ENCODE measurements around the gene PRRT1B. TPM values are rescaled to one million over a fixed set of nuclear protein-coding genes. Genes with fewer than 3 reads are reported as not detected.

Gene PRRT1B
- total and polyA plus RNA-seq, 9 of the 15 experiments (the other 6 are each of a cell fraction or from before 2014, with no cell fraction given): not detected

DNA sequence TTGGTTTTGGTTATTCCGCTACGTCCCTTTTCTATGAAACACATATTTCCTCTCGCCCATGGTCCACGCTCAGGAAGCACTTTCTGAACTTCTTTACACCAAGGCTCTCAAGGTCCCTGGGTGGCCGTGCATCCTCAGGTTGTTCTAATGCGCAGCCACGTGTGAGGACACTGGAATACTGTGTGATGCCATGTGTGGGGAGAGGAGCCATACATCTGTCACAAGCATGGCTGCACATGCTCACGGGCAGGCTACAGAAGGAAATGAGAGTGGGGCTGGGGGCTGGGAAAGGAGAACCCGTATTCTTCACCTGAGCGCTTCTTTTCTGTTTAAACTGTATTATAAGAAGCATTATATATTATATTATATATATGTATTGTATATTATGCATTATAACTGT, 36.7 kb downstream of the PRRT1B start:
- Histone ChIP-seq H3K9me1 (ENCODE audit: control insufficient read depth, insufficient read depth, low read length) (no peaks in the 10 kb centered on the region), H2AFZ (ENCODE audit: low read depth, low read length) (no peak overlapping the region), H3K27ac (ENCODE audit: extremely low read depth, low read depth, low read length) (no peak overlapping the region), H3K9me3 (replicated peaks; ENCODE audit: control insufficient read depth, insufficient read depth, low read depth, low read length) (no peaks in the 10 kb centered on the region), H4K20me1 (replicated peaks; ENCODE audit: control insufficient read depth, insufficient read depth, low read length) (no peaks in the 10 kb centered on the region), H3K79me2 (ENCODE audit: control insufficient read depth, insufficient read depth, low read length) (no peaks in the 10 kb centered on the region), H3K36me3 (ENCODE audit: control insufficient read depth, insufficient read depth, low read length) (peaks cover 38% of the 10 kb centered on the region; the same call in 2 of the 3 replicates), H3K4me1 (replicated peaks in 1 of 2; ENCODE audit: control insufficient read depth in 2 of 2, insufficient read depth in 2 of 2, low read length in 2 of 2) (peaks cover 0 to 9% of the 10 kb centered on the region in 2 experiments; a peak in 1 of 5 replicates), H3K9ac (ENCODE audit: insufficient read depth in 1 of 2, low read depth in 2 of 2, low read length in 2 of 2) (no peak overlapping the region), H3K4me2 (ENCODE audit: insufficient read depth, low read length) (no peak overlapping the region), H3K27me3 (ENCODE audit: control insufficient read depth in 2 of 2, insufficient read depth in 2 of 2, low read length in 2 of 2) (no peaks in the 10 kb centered on the region), H3K4me3 (no peak overlapping the region)
- in situ Hi-C loops (cut with MboI) (no loop called here), intact Hi-C loops (cut with micrococcal nuclease) (no loop called here)
- no TSS peak for BruUV-seq (replicated peaks)
- ATAC-seq: no peak
- DNase-seq (ENCODE audit: extremely low read depth in 1 of 4, low spot score in 3 of 4): no peak
- TF ChIP-seq ZNF766 (CRISPR knock-in tag; conservative IDR thresholded peaks at IDR 0.05) (no peak), ZNF780A (CRISPR knock-in tag; IDR thresholded peaks at IDR 0.05) (no peak), STAT5A (IDR thresholded peaks at IDR 0.05; ENCODE audit: borderline replicate concordance, low read length) (no peak), NFYB (IDR thresholded peaks at IDR 0.05; ENCODE audit: extremely low read depth, insufficient read length) (no peak), CBX1 (IDR thresholded peaks at IDR 0.05; ENCODE audit: low read depth) (no peak), ARID1B (IDR thresholded peaks at IDR 0.05) (no peak), ZNF384 (IDR thresholded peaks at IDR 0.05; ENCODE audit: low read depth, low read length) (no peak), SPI1 (IDR thresholded peaks at IDR 0.05; ENCODE audit: borderline replicate concordance, low read depth, low read length) (no peak), TCF7L2 (IDR thresholded peaks at IDR 0.05; ENCODE audit: low read depth, low read length) (no peak), FOXJ3 (CRISPR knock-in tag; IDR thresholded peaks at IDR 0.05) (no peak), ZNF175 (CRISPR knock-in tag; IDR thresholded peaks at IDR 0.05; ENCODE audit: low read depth) (no peak), HDAC8 (tag; IDR thresholded peaks at IDR 0.05) (no peak), EGR1 (conservative IDR thresholded peaks at IDR 0.05) (no peak), ZNF324 (CRISPR knock-in tag; IDR thresholded peaks at IDR 0.05) (no peak), RFX5 (IDR thresholded peaks at IDR 0.05; ENCODE audit: low read depth, low read length) (no peak), TGIF2 (CRISPR knock-in tag; IDR thresholded peaks at IDR 0.05) (no peak), KDM5B (IDR thresholded peaks at IDR 0.05; ENCODE audit: insufficient replicate concordance, low read depth, low read length) (no peak)
- TF ChIP-seq, protein P1, sequence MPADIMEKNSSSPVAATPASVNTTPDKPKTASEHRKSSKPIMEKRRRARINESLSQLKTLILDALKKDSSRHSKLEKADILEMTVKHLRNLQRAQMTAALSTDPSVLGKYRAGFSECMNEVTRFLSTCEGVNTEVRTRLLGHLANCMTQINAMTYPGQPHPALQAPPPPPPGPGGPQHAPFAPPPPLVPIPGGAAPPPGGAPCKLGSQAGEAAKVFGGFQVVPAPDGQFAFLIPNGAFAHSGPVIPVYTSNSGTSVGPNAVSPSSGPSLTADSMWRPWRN (IDR thresholded peaks at IDR 0.05; ENCODE audit: low read depth): no peak
- TF ChIP-seq, protein P2, sequence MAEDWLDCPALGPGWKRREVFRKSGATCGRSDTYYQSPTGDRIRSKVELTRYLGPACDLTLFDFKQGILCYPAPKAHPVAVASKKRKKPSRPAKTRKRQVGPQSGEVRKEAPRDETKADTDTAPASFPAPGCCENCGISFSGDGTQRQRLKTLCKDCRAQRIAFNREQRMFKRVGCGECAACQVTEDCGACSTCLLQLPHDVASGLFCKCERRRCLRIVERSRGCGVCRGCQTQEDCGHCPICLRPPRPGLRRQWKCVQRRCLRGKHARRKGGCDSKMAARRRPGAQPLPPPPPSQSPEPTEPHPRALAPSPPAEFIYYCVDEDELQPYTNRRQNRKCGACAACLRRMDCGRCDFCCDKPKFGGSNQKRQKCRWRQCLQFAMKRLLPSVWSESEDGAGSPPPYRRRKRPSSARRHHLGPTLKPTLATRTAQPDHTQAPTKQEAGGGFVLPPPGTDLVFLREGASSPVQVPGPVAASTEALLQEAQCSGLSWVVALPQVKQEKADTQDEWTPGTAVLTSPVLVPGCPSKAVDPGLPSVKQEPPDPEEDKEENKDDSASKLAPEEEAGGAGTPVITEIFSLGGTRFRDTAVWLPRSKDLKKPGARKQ (CRISPR knock-in tag; IDR thresholded peaks at IDR 0.05): no peak
- TF ChIP-seq, protein P3, sequence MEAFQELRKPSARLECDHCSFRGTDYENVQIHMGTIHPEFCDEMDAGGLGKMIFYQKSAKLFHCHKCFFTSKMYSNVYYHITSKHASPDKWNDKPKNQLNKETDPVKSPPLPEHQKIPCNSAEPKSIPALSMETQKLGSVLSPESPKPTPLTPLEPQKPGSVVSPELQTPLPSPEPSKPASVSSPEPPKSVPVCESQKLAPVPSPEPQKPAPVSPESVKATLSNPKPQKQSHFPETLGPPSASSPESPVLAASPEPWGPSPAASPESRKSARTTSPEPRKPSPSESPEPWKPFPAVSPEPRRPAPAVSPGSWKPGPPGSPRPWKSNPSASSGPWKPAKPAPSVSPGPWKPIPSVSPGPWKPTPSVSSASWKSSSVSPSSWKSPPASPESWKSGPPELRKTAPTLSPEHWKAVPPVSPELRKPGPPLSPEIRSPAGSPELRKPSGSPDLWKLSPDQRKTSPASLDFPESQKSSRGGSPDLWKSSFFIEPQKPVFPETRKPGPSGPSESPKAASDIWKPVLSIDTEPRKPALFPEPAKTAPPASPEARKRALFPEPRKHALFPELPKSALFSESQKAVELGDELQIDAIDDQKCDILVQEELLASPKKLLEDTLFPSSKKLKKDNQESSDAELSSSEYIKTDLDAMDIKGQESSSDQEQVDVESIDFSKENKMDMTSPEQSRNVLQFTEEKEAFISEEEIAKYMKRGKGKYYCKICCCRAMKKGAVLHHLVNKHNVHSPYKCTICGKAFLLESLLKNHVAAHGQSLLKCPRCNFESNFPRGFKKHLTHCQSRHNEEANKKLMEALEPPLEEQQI (IDR thresholded peaks at IDR 0.05): no peak
- ChIA-PET POLR2A (no interaction called here), CTCF (ENCODE audit: low intra/inter-chr PET ratio) (no interaction called here)
- no peak for FAIRE-seq
- 80% methylated on average over 9 of the region's 10 CpGs for WGBS (ENCODE audit: insufficient coverage, low coverage, missing lambda C conversion rate)
